HUES6 (cell line): ENCODE data around the gene ADARB2.

Experiments used
- H3K27ac ChIP-seq: 2 replicates; pipeline ENCODE4 v1.7.0; 2013; ENCODE audit warnings: low read depth, mild to moderate bottlenecking, low read length, inconsistent platforms
- H3K27me3 ChIP-seq: 2 replicates; pipeline ENCODE4 v1.6.1; 2013; ENCODE audit warnings: low read length; ENCODE audit not compliant: control insufficient read depth, insufficient read depth
- H3K36me3 ChIP-seq: 2 replicates; pipeline ENCODE4 v1.6.1; 2013; ENCODE audit warnings: low read length; ENCODE audit not compliant: control insufficient read depth, insufficient read depth
- H3K4me1 ChIP-seq: 2 replicates; pipeline ENCODE4 v1.6.1; 2013; ENCODE audit warnings: low read length; ENCODE audit not compliant: control insufficient read depth, insufficient read depth
- H3K4me3 ChIP-seq: 2 replicates; pipeline ENCODE4 v1.5.1; 2013; ENCODE audit warnings: low read depth, low read length
- H3K9ac ChIP-seq: one replicate; pipeline ENCODE4 v1.6.1; 2013; ENCODE audit warnings: mild to moderate bottlenecking, low read length
- H3K9me3 ChIP-seq: 2 replicates; pipeline ENCODE4 v1.6.1; 2013; ENCODE audit warnings: low read depth, low read length; ENCODE audit not compliant: control insufficient read depth, insufficient read depth

The ADARB2 gene

DNA sequence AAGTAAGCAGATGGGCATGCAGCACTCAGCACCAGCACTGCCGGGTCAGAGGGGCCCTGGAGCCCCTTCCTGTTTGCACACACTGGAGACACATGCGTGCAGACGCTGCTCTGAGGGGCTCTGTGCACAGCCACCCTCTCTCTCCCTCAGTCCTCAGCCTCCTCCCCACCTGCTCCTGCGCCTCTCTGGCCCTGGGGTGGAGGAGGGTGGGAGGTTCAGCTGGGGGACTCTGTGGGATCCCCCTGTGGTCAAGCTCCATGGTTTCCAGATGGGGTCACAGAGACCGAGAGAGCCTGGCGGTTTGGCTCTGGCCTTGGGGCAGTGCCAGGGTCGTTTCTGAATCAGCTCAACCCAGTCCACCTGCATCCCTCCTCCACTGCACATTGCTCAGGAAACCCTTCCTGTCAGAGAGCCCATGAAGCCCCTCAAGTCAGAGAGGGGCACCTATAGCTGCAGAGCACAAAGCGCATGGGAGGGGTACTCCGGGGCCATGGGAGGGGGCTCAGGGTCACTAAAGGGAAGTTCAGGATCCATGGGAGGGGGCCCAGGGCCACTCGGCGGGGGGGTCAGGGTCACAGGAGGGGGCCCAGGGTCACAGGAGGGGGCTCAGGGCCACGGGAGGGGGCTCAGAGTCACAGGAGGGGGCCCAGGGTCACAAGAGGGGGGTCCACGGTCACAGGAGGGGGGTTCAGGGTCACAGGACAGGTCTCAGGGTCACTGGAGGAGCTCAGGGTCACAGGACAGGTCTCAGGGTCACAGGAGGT lies 161.7 kb downstream of the ADARB2 start:
- Histone ChIP-seq H3K36me3 (no peaks in the 10 kb centered on the region), H3K27me3 (0 out of 2 replicates have a peak, but pooled peaks cover 4% of the 10 kb centered on the region), H3K4me1 (no peaks in the 10 kb centered on the region), H3K27ac (no peak overlapping the region), H3K4me3 (no peak overlapping the region), H3K9ac (no peak overlapping the region), H3K9me3 (no peaks in the 10 kb centered on the region)

DNA sequence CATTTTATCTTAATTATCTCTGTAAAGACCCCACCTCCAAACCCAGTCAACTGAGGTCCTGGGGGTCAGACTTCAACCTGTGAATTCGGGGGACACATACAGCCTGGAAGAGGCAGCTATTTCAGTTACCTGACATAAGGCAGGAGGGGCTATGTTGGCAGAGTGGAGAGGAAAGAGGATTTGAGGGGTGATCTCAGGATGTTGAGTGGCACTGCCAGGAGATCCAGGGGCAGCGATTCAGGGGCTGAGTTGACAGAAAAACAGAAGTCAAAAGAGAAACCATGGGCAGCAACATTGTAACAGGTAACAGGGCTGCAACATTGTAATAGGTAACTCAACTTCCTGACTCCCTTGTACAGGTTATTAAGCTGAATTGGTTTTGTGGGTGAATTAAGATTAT lies 162.6 kb downstream of the ADARB2 start:
- Histone ChIP-seq H3K27ac (no peak overlapping the region), H3K4me3 (no peak overlapping the region), H3K36me3 (no peaks in the 10 kb centered on the region), H3K9me3 (no peaks in the 10 kb centered on the region), H3K4me1 (no peaks in the 10 kb centered on the region), H3K9ac (no peak overlapping the region), H3K27me3 (0 out of 2 replicates have a peak, but pooled peaks cover 4% of the 10 kb centered on the region)

- Histone ChIP-seq H3K36me3 (no peaks in the 10 kb centered on the region), H3K4me1 (no peaks in the 10 kb centered on the region), H3K27ac (no peak overlapping the region), H3K4me3 (no peak overlapping the region), H3K9ac (no peak overlapping the region), H3K27me3 (0 out of 2 replicates have a peak, but pooled peaks cover 7% of the 10 kb centered on the region), H3K9me3 (no peaks in the 10 kb centered on the region)
Observed at GRCh38 chr10:1573981-1574380, 163.3 kb downstream of the ADARB2 start.

DNA sequence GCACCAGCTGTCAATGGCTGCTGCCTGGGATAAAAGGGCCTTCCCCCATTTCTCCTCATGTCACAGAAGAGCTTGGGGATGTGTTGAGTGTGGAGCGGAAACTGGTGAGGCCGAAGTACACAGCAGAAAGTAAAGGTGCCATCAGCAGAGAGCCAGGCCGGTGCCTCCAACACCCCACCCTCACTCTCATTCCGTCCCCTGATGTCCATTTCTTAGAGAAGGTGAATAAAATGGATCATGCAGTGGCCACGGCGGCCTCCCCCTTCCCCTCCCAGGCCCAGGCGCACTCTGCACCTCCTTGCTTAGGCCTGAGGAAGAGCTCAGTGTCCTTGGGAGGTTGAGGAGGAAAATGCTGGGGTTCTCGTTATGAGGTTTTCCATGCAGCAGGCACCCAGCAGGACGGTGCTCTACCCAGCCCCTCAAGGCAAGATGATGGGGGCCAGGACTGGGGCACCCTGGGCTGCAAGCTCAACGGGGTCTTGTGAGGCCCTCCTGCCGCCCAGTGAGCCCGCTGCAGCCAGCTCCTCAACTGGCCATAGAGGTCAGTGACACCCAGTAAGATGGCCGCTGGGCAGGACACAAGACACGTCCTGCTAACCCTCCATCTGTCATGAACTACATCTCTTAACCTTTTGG lies 163.9 kb downstream of the ADARB2 start:
- Histone ChIP-seq H3K4me3 (no peak overlapping the region), H3K9ac (no peak overlapping the region), H3K9me3 (no peaks in the 10 kb centered on the region), H3K27ac (no peak overlapping the region), H3K36me3 (no peaks in the 10 kb centered on the region), H3K4me1 (no peaks in the 10 kb centered on the region), H3K27me3 (0 out of 2 replicates have a peak, but pooled peaks cover 9% of the 10 kb centered on the region)

- no peak overlapping the region for H3K27ac ChIP-seq
- 0 out of 2 replicates have a peak, but pooled peaks cover 9% of the 10 kb centered on the region for H3K27me3 ChIP-seq
- H3K9me3 ChIP-seq = no peaks in the 10 kb centered on the region
- no peaks in the 10 kb centered on the region for H3K36me3 ChIP-seq
- no peak overlapping the region for H3K4me3 ChIP-seq
- H3K4me1 ChIP-seq = no peaks in the 10 kb centered on the region
- H3K9ac ChIP-seq = no peak overlapping the region
Observed at GRCh38 chr10:1572519-1573333, 164.6 kb downstream of the ADARB2 start.

DNA sequence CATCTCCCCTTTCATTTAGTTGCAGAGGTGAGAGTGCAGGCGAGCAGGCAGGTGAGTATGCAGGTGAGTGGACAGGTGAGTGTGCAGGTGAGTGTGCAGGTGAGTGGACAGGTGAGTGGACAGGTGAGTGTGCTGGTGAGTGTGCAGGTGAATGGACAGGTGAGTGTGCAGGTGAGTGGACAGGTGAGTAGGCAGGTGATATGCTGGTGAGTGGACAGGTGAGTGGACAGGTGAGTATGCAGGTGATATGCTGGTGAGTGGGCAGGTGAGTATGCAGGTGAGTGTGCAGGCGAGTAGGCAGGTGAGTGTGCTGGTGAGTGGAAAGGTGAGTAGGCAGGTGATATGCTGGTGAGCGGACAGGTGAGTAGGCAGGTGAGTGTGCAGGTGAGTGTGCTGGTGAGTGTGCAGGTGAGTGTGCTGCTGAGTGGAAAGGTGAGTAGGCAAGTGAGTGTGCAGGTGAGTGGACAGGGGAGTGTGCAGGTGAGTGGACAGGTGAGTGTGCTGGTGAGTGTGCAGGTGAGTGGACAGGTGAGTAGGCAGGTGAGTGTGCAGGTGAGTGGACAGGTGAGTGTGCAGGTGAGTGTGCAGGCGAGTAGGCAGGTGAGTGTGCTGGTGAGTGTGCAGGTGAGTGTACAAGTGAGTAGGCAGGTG lies 165.6 kb downstream of the ADARB2 start:
- Histone ChIP-seq H3K4me1 (no peaks in the 10 kb centered on the region), H3K27ac (no peak overlapping the region), H3K27me3 (0 out of 2 replicates have a peak, but pooled peaks cover 9% of the 10 kb centered on the region), H3K36me3 (no peaks in the 10 kb centered on the region), H3K9ac (no peak overlapping the region), H3K9me3 (no peaks in the 10 kb centered on the region), H3K4me3 (no peak overlapping the region)

GRCh38 chr10:1570416-1571051 lies 166.8 kb downstream of the ADARB2 start:
- Histone ChIP-seq H3K4me1 (no peaks in the 10 kb centered on the region), H3K9ac (no peak overlapping the region), H3K36me3 (no peaks in the 10 kb centered on the region), H3K4me3 (no peak overlapping the region), H3K27ac (no peak overlapping the region), H3K9me3 (no peaks in the 10 kb centered on the region), H3K27me3 (0 out of 2 replicates have a peak, but pooled peaks cover 9% of the 10 kb centered on the region)

DNA sequence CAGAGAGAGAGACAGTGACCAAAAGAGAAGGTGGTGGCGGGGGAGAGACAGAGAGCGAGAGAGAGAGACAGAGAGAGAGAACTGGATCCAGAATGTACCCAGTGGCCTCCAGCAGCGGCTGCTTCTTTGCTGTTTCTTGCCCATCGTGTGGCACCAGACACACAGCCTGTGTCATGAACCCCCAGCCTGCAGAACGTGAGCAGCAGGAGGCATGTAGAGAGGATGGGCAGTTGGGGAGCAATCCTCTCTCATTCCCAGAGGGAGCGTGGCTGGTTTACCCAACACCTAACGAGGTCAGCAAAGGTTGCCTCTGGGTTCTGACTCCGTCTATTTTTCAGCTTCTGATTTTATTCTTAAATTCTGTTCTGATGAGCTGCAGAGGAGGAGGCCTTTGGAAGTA lies 168.1 kb downstream of the ADARB2 start:
- H3K27ac ChIP-seq = no peak overlapping the region
- no peaks in the 10 kb centered on the region for H3K9me3 ChIP-seq
- H3K4me1 ChIP-seq = no peaks in the 10 kb centered on the region
- 0 out of 2 replicates have a peak, but pooled peaks cover 5% of the 10 kb centered on the region for H3K27me3 ChIP-seq
- no peaks in the 10 kb centered on the region for H3K36me3 ChIP-seq
- H3K4me3 ChIP-seq = no peak overlapping the region
- H3K9ac ChIP-seq = no peak overlapping the region

- Histone ChIP-seq H3K36me3 (no peaks in the 10 kb centered on the region), H3K4me3 (no peak overlapping the region), H3K9ac (no peak overlapping the region), H3K9me3 (no peaks in the 10 kb centered on the region), H3K4me1 (no peaks in the 10 kb centered on the region), H3K27me3 (0 out of 2 replicates have a peak, but pooled peaks cover 5% of the 10 kb centered on the region), H3K27ac (no peak overlapping the region)
Observed at GRCh38 chr10:1567742-1568495, 169.4 kb downstream of the ADARB2 start.

- Histone ChIP-seq H3K27me3 (0 out of 2 replicates have a peak, but pooled peaks cover 5% of the 10 kb centered on the region), H3K4me1 (no peaks in the 10 kb centered on the region), H3K4me3 (no peak overlapping the region), H3K27ac (no peak overlapping the region), H3K9ac (no peak overlapping the region), H3K36me3 (no peaks in the 10 kb centered on the region), H3K9me3 (no peaks in the 10 kb centered on the region)
Observed at GRCh38 chr10:1567152-1567551, 170.2 kb downstream of the ADARB2 start.
